ENCODE results near the gene CSGALNACT2. TPM values are rescaled to one million over a fixed set of nuclear protein-coding genes. Genes with fewer than 3 reads are reported as not detected.

Gene CSGALNACT2
- total RNA-seq, 4 donors from 2014 or later: 14.4 to 24.1 (median 20.0) TPM

GRCh38 chr10:43193496-43194080 is 55.3 kb downstream of the CSGALNACT2 start:
- TF ChIP-seq CTCF (IDR thresholded peaks at IDR 0.05) (no peak), POLR2A (IDR thresholded peaks at IDR 0.05) (no peak)
- no peak for DNase-seq
- Histone ChIP-seq H3K4me1 (no peaks in the 10 kb centered on the region), H3K36me3 (no peaks in the 10 kb centered on the region), H3K4me3 (replicated peaks in 1 of 3) (no peak overlapping the region), H3K27ac (no peak overlapping the region), H3K9me3 (no peaks in the 10 kb centered on the region), H3K27me3 (no peaks in the 10 kb centered on the region)
- 81 to 87% methylated on average over 8 of the region's 8 CpGs for WGBS, 2 donors
- intact Hi-C loops (cut with DNase I): no loop called here

GRCh38 chr10:43194266-43194665 is 56.0 kb downstream of the CSGALNACT2 start:
- 66 to 69% methylated on average over 4 of the region's 4 CpGs for WGBS, 2 donors
- TF ChIP-seq CTCF (IDR thresholded peaks at IDR 0.05): no peak
- TF ChIP-seq POLR2A (IDR thresholded peaks at IDR 0.05): no peak
- no peak overlapping the region for H3K4me3 ChIP-seq (replicated peaks in 1 of 3)

GRCh38 chr10:43194859-43195258 is 56.6 kb downstream of the CSGALNACT2 start:
- DNase-seq: no peak
- H3K27ac ChIP-seq: no peak overlapping the region
- no peak overlapping the region for H3K4me3 ChIP-seq (replicated peaks in 1 of 3)
- 93% methylated on average over 9 of the region's 9 CpGs for WGBS, 2 donors
- no peak for TF ChIP-seq POLR2A (IDR thresholded peaks at IDR 0.05)
- TF ChIP-seq CTCF (IDR thresholded peaks at IDR 0.05): no peak
- H3K36me3 ChIP-seq: no peaks in the 10 kb centered on the region
- H3K9me3 ChIP-seq: no peaks in the 10 kb centered on the region
- no peaks in the 10 kb centered on the region for H3K4me1 ChIP-seq
- intact Hi-C loops (cut with DNase I): no loop called here
- no peaks in the 10 kb centered on the region for H3K27me3 ChIP-seq

More at GRCh38 chr10:43194266-43194665, 56.0 kb downstream of the CSGALNACT2 start:
- Histone ChIP-seq H3K27ac (no peak overlapping the region), H3K36me3 (no peaks in the 10 kb centered on the region), H3K4me1 (no peaks in the 10 kb centered on the region), H3K27me3 (no peaks in the 10 kb centered on the region), H3K9me3 (no peaks in the 10 kb centered on the region)
- no peak for DNase-seq
- intact Hi-C loops (cut with DNase I): no loop called here

GRCh38 chr10:43195557-43195956 is 57.3 kb downstream of the CSGALNACT2 start:
- H3K4me3 ChIP-seq (replicated peaks in 1 of 3): no peak overlapping the region
- H3K4me1 ChIP-seq: no peaks in the 10 kb centered on the region
- intact Hi-C loops (cut with DNase I): no loop called here
- no peak for DNase-seq
- H3K36me3 ChIP-seq: no peaks in the 10 kb centered on the region
- TF ChIP-seq CTCF (IDR thresholded peaks at IDR 0.05) (no peak), POLR2A (IDR thresholded peaks at IDR 0.05) (no peak)
- no peaks in the 10 kb centered on the region for H3K9me3 ChIP-seq
- WGBS, 2 donors: 91 to 92% methylated on average over 12 of the region's 12 CpGs
- no peaks in the 10 kb centered on the region for H3K27me3 ChIP-seq
- no peak overlapping the region for H3K27ac ChIP-seq

GRCh38 chr10:43196131-43196980 is 58.1 kb downstream of the CSGALNACT2 start:
- no peaks in the 10 kb centered on the region for H3K9me3 ChIP-seq
- H3K27me3 ChIP-seq: no peaks in the 10 kb centered on the region
- no peak for DNase-seq
- no peak overlapping the region for H3K27ac ChIP-seq
- no peak overlapping the region for H3K4me3 ChIP-seq (replicated peaks in 1 of 3)
- TF ChIP-seq CTCF (IDR thresholded peaks at IDR 0.05) (no peak), POLR2A (IDR thresholded peaks at IDR 0.05) (no peak)
- no peaks in the 10 kb centered on the region for H3K36me3 ChIP-seq
- 93 to 96% methylated on average over 18 to 19 of the region's 20 CpGs for whole genome bisulfite sequencing, 2 donors
- H3K4me1 ChIP-seq: no peaks in the 10 kb centered on the region
- intact Hi-C loops (cut with DNase I): no loop called here

Measured in thyroid gland (tissue), 4 donors.